Muscle layer of colon (tissue), 2 donors: ENCODE measurements around the gene CDC14A.
"Not testable (repeated sequence)": the region's sequence is repeated elsewhere in the genome, so short reads cannot be mapped to it uniquely, and the experiment has no call there.

Source experiments
- H3K27ac ChIP-seq: one replicate; pipeline ENCODE4 v1.7.0; 2013; ENCODE audit warnings: low read depth, mild to moderate bottlenecking, low read length, moderate library complexity
- H3K27me3 ChIP-seq, 2 donors: one replicate each; pipeline ENCODE4 v1.7.0; 2013; ENCODE audit warnings: low read length in 2 of 2, mild to moderate bottlenecking in 2 of 2; ENCODE audit not compliant: insufficient read depth in 2 of 2, control insufficient read depth in 1 of 2
- H3K36me3 ChIP-seq: one replicate; pipeline ENCODE4 v1.7.0; 2013; ENCODE audit warnings: mild to moderate bottlenecking, low read length; ENCODE audit not compliant: insufficient read depth
- H3K4me1 ChIP-seq: one replicate; pipeline ENCODE4 v1.7.0; 2013; ENCODE audit warnings: mild to moderate bottlenecking, low read length; ENCODE audit not compliant: insufficient read depth
- H3K4me3 ChIP-seq, 2 donors: one replicate each; pipeline ENCODE4 v1.7.0; 2013; ENCODE audit warnings: low read length in 2 of 2, low read depth in 1 of 2, mild to moderate bottlenecking in 1 of 2, moderate library complexity in 1 of 2
- H3K9ac ChIP-seq: one replicate; pipeline ENCODE4 v1.7.0; 2013; ENCODE audit warnings: low read length
- H3K9me3 ChIP-seq: one replicate; pipeline ENCODE4 v1.7.0; 2013; ENCODE audit warnings: mild to moderate bottlenecking, low read length
- donor health status: abdominal sarcoma.
- donor health status: Adenocarcinoma of cecum.

The CDC14A gene

DNA sequence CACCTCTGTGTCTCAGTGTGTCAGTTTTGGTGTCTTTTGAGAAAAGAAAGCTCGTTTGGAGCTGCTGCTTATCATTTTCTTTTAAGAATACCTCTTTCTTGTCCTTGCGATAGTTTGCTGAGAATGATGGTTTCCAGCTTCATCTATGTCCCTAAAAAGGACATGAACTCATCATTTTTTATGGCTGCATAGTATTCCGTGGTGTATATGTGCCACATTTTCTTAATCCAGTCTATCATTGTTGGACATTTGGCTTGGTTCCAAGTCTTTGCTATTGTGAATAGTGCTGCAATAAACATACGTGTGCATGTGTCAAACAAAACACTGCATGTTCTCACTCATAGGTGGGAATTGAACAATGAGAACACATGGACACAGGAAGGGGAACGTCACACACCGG lies 12.6 kb upstream of the CDC14A start:
- not testable (repeated sequence) for H3K9ac ChIP-seq, H3K4me1 ChIP-seq, H3K9me3 ChIP-seq, H3K36me3 ChIP-seq, H3K4me3 ChIP-seq, H3K27me3 ChIP-seq, H3K27ac ChIP-seq

DNA sequence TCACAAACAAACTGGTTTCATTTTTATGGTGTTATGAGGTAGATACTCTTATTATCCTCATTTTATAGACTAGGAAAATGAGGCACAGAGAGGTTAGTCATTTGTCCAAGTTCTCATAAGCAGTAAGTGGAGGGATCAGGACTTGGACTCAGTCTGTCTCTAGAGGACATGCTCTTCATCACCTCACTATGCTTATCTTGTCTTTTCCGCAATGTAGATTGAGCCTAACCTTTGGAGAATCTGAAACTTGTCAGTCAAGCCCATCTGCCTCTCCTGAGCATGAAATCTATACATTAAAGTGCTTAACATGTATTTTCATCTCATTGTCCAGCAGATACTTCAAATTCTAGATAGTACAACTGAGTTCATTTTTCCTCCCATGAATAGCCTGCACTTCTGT lies 11.8 kb upstream of the CDC14A start:
- Histone ChIP-seq H3K4me1 (no peaks in the 10 kb centered on the region), H3K27me3 (no peaks in the 10 kb centered on the region), H3K36me3 (no peaks in the 10 kb centered on the region), H3K27ac (no peak overlapping the region), H3K9me3 (no peaks in the 10 kb centered on the region), H3K9ac (no peak overlapping the region), H3K4me3 (no peak overlapping the region)

DNA sequence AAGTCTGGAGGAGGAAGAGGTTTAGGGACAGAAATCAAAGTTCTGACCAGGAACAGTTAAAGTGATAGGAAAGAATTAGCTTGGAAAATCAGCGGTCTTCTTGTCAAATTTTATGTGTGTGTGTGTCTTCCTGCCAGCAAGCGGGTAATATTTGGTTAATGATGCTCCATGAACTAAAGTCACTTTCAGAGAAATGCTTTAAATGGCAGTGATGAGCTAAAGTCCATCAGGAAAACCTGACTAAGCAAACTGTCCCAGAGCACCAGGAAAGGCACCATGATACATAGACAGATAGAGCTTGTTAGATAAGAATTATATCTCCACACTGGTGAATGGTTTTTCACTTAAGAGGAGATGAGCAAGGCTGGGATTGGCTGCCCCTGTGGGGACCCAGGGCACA lies 10.0 kb upstream of the CDC14A start:
- Histone ChIP-seq H3K27me3 (no peaks in the 10 kb centered on the region), H3K9ac (no peak overlapping the region), H3K4me1 (no peaks in the 10 kb centered on the region), H3K4me3 (no peak overlapping the region), H3K36me3 (no peaks in the 10 kb centered on the region), H3K27ac (no peak overlapping the region), H3K9me3 (no peaks in the 10 kb centered on the region)

DNA sequence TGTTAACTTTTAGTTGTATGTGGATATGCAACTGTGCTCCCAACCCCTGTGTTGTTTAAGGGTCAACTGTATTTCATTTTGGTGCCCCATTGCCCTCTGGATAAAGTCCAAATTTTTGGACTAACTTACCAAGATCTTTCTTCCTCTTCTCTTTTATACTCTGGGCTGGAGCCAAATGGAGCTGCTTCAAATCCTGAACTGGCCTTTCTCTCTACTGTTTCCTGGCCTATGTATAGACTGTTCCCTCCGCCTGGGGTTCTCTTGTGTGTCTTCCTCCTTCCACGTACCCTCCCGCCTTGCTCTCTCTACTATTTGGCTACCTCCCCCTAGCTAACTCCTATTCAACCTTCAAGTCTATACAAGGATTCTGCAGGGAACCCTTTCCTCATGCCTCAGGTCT lies 8.4 kb upstream of the CDC14A start:
- Histone ChIP-seq H3K4me3 (no peak overlapping the region), H3K9ac (no peak overlapping the region), H3K4me1 (no peaks in the 10 kb centered on the region), H3K27me3 (no peaks in the 10 kb centered on the region), H3K27ac (no peak overlapping the region), H3K9me3 (no peaks in the 10 kb centered on the region), H3K36me3 (no peaks in the 10 kb centered on the region)

DNA sequence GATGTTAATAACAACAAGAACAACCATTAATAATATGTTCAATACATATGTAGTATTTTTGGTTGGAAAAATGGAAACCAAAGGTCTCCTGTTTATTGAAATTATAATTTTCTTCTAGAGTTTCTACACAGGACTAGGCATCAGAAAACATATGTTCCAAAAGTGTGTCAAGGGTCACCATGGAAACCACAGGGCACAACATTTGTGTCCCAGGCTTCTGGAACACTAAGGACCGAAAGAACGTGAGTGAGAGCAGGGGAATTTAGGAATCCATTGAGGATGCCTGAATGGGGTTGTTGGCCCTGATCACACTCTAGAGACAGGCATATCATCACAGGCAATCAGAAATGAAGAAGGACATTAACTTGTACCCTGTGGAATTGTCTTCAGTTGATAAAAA lies 7.5 kb upstream of the CDC14A start:
- Histone ChIP-seq H3K9me3 (no peaks in the 10 kb centered on the region), H3K27ac (no peak overlapping the region), H3K4me1 (no peaks in the 10 kb centered on the region), H3K4me3 (no peak overlapping the region), H3K36me3 (no peaks in the 10 kb centered on the region), H3K27me3 (no peaks in the 10 kb centered on the region), H3K9ac (no peak overlapping the region)

DNA sequence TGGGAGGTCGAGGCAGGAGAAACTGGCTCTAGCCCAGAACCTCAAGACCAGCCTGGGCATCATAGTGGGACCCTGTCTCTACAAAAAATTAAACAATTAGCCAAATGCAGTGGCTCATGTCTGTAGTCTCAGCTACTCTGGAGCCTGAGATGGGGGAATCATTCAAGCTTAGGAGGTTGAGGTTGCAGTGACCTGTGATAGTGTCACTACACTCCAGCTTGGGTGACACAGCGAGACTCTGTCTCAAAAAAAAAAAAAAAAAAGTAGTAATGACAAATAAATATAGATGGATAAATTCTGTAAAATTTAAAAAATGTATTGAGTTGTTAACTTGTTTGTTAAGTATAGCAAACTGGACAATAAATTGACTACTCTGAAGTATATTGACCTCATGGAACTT lies 5.9 kb upstream of the CDC14A start:
- Histone ChIP-seq H3K27me3 (no peaks in the 10 kb centered on the region), H3K36me3 (no peaks in the 10 kb centered on the region), H3K4me3 (no peak overlapping the region), H3K9ac (no peak overlapping the region), H3K9me3 (no peaks in the 10 kb centered on the region), H3K4me1 (no peaks in the 10 kb centered on the region), H3K27ac (no peak overlapping the region)

DNA sequence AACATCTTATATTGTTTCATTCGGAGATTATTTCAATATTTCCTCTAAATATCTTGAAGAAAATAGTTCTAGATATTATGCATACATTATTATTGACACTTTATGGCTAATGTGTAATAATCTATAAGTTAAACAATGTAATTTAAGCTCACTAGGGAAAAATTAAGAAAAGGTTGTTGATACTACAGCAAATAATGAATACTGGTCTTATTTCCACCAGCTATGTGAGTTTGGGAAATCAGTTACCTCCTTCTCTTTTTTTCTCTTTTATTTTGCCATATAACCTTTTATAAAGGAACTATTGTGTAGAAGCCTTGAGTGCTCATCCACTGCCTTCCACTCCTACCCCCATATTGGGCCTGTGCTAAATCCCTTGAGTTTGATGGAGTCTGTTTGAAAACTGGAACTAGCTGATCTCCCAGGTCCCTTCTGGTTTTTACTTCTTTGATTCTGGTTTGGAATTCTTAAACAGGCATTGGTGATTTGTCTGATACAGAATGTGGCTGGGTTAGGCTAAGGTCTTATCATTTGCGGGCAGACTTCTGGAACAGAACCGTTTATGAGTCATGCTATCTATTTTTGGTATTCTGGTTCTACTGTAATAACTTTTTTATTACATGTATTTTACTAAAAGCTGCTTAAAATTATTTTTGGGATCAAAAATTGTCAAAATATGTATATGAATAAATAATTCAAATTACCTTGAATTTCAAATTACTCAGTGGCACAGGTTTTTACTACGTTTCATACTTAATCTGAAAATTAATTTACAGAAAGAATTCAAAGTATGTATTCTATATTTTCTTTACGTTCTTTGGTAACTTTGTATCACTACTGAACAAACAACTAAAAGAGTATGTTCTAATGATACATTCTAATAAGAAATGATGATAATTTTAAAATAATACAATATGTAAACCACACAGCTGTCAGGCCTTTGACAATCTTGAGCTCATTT lies 5.0 kb upstream of the CDC14A start:
- H3K4me3 ChIP-seq = no peak overlapping the region
- no peak overlapping the region for H3K27ac ChIP-seq
- no peaks in the 10 kb centered on the region for H3K27me3 ChIP-seq
- H3K36me3 ChIP-seq = no peaks in the 10 kb centered on the region
- H3K9me3 ChIP-seq = no peaks in the 10 kb centered on the region
- no peak overlapping the region for H3K9ac ChIP-seq
- no peaks in the 10 kb centered on the region for H3K4me1 ChIP-seq

DNA sequence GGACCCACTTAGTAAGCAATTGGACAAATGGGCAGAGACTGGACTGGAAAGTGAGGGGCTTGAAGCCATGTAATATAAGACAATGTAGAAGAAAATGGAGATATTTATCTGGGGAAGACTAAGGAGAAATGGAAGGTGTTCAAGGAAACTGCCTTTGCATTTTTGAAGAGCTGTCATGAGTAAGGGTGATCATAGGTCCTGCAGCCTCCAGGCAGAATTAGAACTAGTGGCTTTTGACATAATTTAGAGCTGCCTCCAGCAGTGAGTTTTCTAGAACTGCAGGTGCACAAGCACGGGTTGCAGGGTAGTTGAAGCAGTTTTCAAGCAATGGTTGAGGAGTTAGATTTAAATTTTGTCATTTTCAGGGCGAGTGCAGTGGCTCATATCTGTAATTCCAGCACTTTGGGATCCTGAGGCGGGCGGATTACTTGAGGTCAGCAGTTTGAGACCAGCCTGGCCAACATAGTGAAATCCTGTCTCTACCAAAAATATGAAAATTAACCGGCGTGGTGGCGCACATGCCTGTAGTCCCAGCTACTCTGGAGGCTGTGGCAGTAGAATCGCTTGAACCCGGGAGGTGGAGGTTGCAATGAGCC lies 3.7 kb upstream of the CDC14A start:
- peaks cover 1% of the 10 kb centered on the region for H3K4me1 ChIP-seq
- H3K27me3 ChIP-seq = no peaks in the 10 kb centered on the region
- no peak overlapping the region for H3K9ac ChIP-seq
- no peaks in the 10 kb centered on the region for H3K36me3 ChIP-seq
- H3K4me3 ChIP-seq = no peak overlapping the region
- H3K9me3 ChIP-seq = no peaks in the 10 kb centered on the region
- H3K27ac ChIP-seq = no peak overlapping the region

DNA sequence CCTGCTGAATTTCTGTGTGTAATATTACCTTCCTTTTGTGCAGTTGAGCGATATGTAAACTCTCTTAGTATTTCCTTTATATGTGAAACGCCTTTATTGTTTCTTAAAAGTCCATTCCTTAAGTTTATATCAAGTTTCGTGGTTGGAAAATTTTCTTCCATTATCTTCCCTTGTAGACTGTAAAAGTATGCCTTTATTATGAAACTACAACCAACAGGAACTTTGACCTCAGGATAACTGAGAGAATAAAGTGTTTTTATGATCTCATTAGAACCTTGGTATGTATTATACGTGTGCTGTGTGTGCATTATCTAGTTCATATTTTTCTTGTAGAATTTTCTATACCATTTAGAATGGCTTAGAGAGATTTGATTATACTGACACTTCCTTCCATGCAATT lies 3.1 kb upstream of the CDC14A start:
- no peak overlapping the region for H3K9ac ChIP-seq
- peaks cover 7% of the 10 kb centered on the region for H3K4me1 ChIP-seq

DNA sequence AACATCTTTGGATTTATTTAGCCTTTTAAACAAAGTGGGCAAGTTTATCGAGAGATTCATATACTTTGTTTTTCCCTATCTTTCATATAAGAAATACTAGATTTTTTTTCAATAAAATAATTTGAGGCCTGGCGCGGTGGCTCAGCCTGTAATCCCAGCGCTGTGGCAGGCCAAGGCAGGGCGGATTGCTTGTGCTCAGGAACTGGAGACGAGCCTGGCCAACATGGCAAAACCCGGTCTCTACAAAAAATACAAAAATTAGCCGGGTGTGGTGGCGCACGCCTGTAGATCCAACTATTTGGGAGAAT lies 1.6 kb upstream of the CDC14A start:
- Histone ChIP-seq H3K4me3 (peak overlapping the region; percentile 91 to 94), H3K9ac (peak overlapping the region; percentile 33), H3K27me3 (no peaks in the 10 kb centered on the region), H3K4me1 (peaks cover 21% of the 10 kb centered on the region), H3K36me3 (peaks cover 4% of the 10 kb centered on the region), H3K9me3 (no peaks in the 10 kb centered on the region), H3K27ac (peak overlapping the region; percentile 94)

More for the DNA sequence above, 3.1 kb upstream of the CDC14A start:
- H3K4me3 ChIP-seq = no peak overlapping the region
- H3K36me3 ChIP-seq = no peaks in the 10 kb centered on the region
- H3K27ac ChIP-seq = no peak overlapping the region
- H3K9me3 ChIP-seq = no peaks in the 10 kb centered on the region
- no peaks in the 10 kb centered on the region for H3K27me3 ChIP-seq

DNA sequence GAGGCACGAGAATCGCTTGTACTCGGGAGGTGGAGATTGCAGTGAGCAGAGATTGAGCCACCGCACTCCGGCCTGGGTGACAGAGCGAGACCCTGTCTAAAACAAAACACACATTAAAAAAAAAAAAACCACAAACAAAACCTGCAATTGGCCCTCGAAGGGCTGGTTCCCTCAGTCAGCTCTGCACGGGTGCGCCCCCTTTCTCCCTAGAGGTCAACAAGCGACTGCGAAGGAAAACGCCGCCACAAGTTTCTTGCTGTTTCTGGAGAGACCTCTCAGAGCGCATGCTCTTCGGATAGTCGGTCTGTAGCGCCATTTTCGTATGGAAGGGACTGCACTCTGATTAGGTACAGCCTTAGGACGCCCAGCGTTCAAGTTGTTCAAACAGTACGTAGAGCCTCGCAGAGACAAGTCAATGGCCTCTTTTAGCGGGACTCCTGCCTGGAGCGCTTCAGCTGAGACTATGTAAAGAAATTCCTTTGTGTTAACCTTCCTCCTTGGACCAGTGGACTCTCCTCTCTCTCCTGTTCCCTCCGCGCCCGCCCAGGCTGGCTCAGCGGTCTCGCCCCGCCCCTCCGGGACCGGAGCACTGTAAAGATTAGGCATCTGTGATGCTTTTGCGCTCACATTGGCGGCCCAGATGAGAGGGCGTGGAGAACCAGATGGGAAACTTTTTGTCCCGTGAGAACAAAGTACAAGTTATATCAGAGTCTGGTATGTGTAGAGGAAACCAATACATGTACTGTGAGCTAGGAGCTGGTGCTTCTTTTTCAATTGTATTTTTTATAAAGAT lies 1.0 kb upstream of the CDC14A start:
- Histone ChIP-seq H3K27ac (peak overlapping the region; percentile 94), H3K9ac (peak overlapping the region; percentile 49)

More for the DNA sequence above, 1.0 kb upstream of the CDC14A start:
- Histone ChIP-seq H3K4me3 (peak overlapping the region; percentile 91 to 94), H3K4me1 (peaks cover 26% of the 10 kb centered on the region), H3K9me3 (no peaks in the 10 kb centered on the region), H3K27me3 (no peaks in the 10 kb centered on the region), H3K36me3 (peaks cover 7% of the 10 kb centered on the region)
